ENCODE measurements around the gene CALB2. TPM values are rescaled to one million over a fixed set of nuclear protein-coding genes. Genes with fewer than 3 reads are reported as not detected.

Gene CALB2
- total RNA-seq, 1 donor, result 0.36 TPM

DNA sequence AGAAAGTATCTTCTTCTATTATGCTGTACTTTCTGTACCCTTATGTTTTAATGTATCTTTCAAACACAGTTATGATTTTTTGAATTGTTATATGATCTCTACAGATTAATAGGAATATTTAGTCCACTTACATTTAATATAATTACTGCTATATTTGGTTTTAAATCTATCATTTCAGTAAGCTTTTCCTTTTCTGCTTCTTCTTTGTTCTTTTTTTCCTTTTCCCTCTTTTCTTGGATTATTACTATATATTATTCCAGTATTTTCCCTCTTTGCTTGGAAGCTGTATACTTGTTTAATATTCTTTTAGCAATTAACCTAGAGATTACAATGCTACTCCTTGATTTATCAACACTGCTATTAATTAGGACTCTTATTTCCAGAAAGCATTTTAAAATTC is 69.9 kb downstream of the CALB2 start:
- TF ChIP-seq, protein P1, sequence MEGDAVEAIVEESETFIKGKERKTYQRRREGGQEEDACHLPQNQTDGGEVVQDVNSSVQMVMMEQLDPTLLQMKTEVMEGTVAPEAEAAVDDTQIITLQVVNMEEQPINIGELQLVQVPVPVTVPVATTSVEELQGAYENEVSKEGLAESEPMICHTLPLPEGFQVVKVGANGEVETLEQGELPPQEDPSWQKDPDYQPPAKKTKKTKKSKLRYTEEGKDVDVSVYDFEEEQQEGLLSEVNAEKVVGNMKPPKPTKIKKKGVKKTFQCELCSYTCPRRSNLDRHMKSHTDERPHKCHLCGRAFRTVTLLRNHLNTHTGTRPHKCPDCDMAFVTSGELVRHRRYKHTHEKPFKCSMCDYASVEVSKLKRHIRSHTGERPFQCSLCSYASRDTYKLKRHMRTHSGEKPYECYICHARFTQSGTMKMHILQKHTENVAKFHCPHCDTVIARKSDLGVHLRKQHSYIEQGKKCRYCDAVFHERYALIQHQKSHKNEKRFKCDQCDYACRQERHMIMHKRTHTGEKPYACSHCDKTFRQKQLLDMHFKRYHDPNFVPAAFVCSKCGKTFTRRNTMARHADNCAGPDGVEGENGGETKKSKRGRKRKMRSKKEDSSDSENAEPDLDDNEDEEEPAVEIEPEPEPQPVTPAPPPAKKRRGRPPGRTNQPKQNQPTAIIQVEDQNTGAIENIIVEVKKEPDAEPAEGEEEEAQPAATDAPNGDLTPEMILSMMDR (IDR thresholded peaks at IDR 0.05; ENCODE audit: insufficient read depth, low read length), result no peak
- H3K4me3 ChIP-seq (ENCODE audit: low read depth, low read length), result no peak overlapping the region
- DNase-seq (ENCODE audit: low read depth), result no peak

DNA sequence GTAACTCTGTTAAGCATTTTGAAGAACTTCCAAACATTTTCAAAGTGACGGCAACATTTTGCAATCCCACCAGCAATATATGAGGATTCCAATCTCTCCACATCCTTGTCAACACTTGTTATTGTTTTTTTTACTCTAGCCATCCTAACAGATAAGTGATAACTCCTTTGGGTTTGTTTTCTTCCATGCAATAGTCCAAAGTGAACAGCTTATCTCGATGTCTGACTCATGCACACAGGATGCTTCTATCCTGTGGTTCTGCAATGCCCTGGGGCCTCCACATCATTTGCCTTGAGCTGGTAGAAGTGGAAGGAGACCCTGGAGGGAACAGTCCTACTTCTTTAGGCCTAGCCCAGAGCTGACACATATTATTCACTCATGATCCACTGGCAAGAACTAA is 70.4 kb downstream of the CALB2 start:
- DNase-seq (ENCODE audit: low read depth), result no peak
- no peak overlapping the region for H3K4me3 ChIP-seq (ENCODE audit: low read depth, low read length)
- TF ChIP-seq, protein P1 (IDR thresholded peaks at IDR 0.05; ENCODE audit: insufficient read depth, low read length), result no peak

DNA sequence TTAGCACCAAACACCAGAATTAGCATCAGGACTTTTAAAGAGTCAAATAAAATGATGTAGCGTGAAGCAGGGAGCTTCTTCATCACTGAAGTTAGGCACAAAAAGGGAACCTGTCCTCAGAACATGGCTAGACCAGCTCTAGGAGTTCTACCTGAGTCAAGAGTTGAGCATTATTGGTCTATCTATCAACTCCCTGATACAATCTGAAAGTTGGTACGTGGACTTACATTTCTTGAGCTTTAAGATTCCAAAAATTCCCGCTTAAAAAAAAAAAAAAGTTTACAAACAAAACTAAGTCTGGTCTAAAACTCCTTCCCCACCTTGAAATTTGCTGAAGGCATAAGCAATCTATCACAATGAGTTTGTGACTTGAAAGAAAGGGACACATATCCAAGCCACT is 71.1 kb downstream of the CALB2 start:
- TF ChIP-seq, protein P1 (IDR thresholded peaks at IDR 0.05; ENCODE audit: insufficient read depth, low read length), result no peak
- H3K4me3 ChIP-seq (ENCODE audit: low read depth, low read length), result no peak overlapping the region
- no peak for DNase-seq (ENCODE audit: low read depth)

DNA sequence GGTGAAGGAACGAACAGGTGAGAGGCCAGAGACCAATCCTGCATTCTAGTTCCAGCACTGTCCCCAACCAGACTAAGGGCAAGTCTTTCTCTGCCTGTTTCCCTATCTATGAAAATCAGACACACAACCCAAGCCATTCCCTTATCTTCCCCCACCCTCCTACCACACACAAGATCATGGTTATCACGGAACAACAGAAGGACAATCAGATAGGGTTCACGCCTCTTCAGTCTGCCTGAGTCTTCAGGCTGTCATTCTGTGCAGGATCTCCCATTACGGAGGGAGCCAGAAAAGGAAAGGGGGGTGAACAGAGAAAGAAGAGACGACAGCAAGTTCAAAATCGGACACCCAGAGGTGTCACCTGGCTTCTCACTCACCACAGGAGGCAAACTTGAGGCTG is 72.2 kb downstream of the CALB2 start:
- DNase-seq (ENCODE audit: low read depth), result no peak
- no peak overlapping the region for H3K4me3 ChIP-seq (ENCODE audit: low read depth, low read length)
- TF ChIP-seq, protein P1 (IDR thresholded peaks at IDR 0.05; ENCODE audit: insufficient read depth, low read length), result no peak

DNA sequence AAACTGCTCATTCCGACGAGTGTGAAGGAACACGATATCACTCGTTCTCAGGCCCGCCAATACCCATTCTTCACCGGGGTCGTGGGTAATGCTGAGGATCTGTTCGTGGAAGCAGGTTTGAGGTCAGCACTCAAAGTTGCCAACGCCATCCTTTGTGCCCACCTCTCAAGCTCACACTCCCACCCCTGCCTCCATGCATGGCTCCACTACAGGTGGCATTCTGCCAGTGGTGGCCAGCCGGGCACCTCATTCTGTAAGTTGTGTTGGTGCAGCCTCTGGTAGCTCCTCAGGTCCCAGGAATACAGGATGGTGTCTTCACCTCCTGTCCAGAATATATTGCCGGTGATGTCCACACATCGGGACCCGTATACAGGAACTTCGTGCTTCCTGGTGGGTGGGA is 72.7 kb downstream of the CALB2 start:
- no peak overlapping the region for H3K4me3 ChIP-seq (ENCODE audit: low read depth, low read length)
- DNase-seq (ENCODE audit: low read depth), result no peak

DNA sequence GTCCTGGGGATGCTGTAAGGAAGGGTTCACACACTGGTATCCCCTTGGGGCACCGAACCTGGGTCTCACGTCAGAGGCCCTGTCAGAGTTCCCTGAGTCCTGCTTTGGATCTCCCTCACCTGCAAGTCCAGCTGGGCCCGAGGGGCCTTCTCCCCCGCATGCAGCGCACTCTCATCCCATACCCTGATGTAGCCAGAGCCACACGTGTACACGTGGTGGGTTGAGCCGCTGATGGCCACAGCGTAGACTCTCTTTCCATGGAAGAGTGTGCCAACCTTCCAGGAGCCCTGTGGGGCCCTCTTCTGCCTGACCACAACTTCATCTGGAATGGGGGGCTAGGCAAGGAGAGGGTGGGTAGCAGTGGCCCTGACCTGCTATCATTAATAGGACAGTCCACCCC is 73.5 kb downstream of the CALB2 start:
- TF ChIP-seq, protein P1 (IDR thresholded peaks at IDR 0.05; ENCODE audit: insufficient read depth, low read length), result no peak
- H3K4me3 ChIP-seq (ENCODE audit: low read depth, low read length), result no peak overlapping the region
- DNase-seq (ENCODE audit: low read depth), result no peak

More for the DNA sequence above, 72.7 kb downstream of the CALB2 start:
- TF ChIP-seq, protein P1 (IDR thresholded peaks at IDR 0.05; ENCODE audit: insufficient read depth, low read length), result no peak

DNA sequence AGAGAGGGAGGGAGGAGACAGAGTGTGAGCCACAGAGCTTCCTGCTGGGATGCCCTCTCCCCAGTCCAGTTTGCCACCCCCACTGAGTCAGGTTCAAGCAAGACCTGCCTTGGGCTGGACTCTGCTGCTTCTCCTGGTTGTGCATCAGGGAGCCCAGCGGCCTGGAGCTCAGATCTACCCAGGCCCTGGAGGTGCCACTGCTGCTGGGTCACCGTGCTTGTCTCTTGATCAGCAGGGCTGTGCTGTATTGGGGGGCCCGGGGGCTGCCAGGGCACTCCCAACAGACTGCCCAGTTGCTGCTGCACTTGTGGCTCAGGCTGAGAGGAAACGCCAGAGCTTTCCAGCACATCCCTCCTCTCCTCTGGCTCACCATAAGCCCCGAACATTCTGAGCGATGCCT is 74.4 kb downstream of the CALB2 start:
- no peak for DNase-seq (ENCODE audit: low read depth)
- TF ChIP-seq, protein P1 (IDR thresholded peaks at IDR 0.05; ENCODE audit: insufficient read depth, low read length), result no peak
- H3K4me3 ChIP-seq (ENCODE audit: low read depth, low read length), result no peak overlapping the region
